ENCODE measurements around the gene HDGF. TPM values are rescaled to one million over a fixed set of nuclear protein-coding genes. Genes with fewer than 3 reads are reported as not detected.

The HDGF gene
- total RNA-seq, 4 donors from 2014 or later, result 180 to 278 (median 236) TPM

DNA sequence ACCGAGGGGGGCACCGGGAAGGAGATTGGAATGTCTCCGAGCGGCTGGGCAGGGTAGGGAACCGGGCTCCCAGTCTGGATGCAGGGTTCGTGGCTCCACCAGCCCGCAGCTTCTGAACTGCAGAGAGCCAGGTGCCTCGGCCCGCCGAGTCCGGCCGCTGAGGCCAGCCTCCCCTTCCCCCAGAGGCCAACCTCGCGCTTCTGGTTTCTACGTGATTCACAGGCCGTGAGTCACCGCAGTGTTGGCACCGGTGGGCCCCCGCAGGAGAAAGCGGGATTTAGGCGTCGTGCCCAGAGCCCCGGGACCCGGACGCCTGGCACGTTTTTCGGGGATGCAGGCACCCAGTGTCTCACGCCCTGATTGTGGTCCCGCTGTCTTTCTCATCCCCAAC, 46.5 kb downstream of the HDGF start:
- Histone ChIP-seq H3K4me1 (peaks cover 62 to 95% (median 64%) of the 10 kb centered on the region in 3 donors), H3K4me3 (peak overlapping the region; percentile 37 to 67 (median 54)), H3K27ac (peak overlapping the region; percentile 53 to 84 (median 79)), H3K27me3 (peaks cover 0 to 53% (median 0%) of the 10 kb centered on the region in 4 donors), H3K9me3 (no peaks in the 10 kb centered on the region), H3K36me3 (peaks cover 0 to 15% (median 3%) of the 10 kb centered on the region in 3 donors)
- no peak for DNase-seq
- WGBS, 2 donors, result 3% methylated on average over 5 to 18 of the region's 29 CpGs
- no peak for TF ChIP-seq POLR2A (IDR thresholded peaks at IDR 0.05)
- TF ChIP-seq, protein P1, sequence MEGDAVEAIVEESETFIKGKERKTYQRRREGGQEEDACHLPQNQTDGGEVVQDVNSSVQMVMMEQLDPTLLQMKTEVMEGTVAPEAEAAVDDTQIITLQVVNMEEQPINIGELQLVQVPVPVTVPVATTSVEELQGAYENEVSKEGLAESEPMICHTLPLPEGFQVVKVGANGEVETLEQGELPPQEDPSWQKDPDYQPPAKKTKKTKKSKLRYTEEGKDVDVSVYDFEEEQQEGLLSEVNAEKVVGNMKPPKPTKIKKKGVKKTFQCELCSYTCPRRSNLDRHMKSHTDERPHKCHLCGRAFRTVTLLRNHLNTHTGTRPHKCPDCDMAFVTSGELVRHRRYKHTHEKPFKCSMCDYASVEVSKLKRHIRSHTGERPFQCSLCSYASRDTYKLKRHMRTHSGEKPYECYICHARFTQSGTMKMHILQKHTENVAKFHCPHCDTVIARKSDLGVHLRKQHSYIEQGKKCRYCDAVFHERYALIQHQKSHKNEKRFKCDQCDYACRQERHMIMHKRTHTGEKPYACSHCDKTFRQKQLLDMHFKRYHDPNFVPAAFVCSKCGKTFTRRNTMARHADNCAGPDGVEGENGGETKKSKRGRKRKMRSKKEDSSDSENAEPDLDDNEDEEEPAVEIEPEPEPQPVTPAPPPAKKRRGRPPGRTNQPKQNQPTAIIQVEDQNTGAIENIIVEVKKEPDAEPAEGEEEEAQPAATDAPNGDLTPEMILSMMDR (IDR thresholded peaks at IDR 0.05), result peak in 1 of 6 experiments; percentile 4
- intact Hi-C loops (cut with DNase I), result no loop called here

DNA sequence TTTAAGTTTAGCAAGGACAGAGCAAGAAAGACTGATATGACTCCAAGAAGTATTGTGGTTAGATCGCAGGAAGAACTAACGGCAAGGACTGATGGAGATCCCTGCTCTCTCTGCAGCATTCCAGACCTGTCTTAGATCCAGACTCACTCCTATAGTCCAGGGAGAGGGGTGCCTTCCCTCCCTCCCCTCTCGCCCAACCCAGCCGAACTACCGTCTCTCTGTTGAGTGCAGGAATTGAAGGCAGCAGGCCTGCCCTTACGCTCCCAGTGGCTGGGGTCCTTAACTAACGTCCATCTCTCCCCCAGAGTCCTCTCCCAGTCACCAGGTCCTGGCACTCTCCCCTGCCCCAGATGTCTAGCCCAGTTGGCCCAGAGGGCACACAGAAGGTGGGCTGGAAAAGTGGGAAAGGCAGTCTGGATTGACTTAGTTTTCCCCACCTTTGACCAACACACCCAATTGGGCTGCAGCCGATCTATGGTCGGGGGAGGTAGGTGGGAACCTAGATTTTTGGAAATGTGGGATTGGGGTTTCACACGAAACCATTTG, 47.2 kb downstream of the HDGF start:
- Histone ChIP-seq H3K4me3 (peak overlapping the region; percentile 37 to 67 (median 54)), H3K9me3 (no peaks in the 10 kb centered on the region), H3K27me3 (peaks cover 0 to 53% (median 0%) of the 10 kb centered on the region in 4 donors), H3K27ac (peak overlapping the region; percentile 17 to 84 (median 64)), H3K4me1 (peaks cover 55 to 88% (median 57%) of the 10 kb centered on the region in 3 donors), H3K36me3 (peaks cover 0 to 22% (median 7%) of the 10 kb centered on the region in 3 donors)
- no peak for DNase-seq
- 23 to 31% methylated on average over 5 to 7 of the region's 10 CpGs for WGBS, 2 donors
- intact Hi-C loops (cut with DNase I), result no loop called here
- no peak for TF ChIP-seq POLR2A (IDR thresholded peaks at IDR 0.05)

DNA sequence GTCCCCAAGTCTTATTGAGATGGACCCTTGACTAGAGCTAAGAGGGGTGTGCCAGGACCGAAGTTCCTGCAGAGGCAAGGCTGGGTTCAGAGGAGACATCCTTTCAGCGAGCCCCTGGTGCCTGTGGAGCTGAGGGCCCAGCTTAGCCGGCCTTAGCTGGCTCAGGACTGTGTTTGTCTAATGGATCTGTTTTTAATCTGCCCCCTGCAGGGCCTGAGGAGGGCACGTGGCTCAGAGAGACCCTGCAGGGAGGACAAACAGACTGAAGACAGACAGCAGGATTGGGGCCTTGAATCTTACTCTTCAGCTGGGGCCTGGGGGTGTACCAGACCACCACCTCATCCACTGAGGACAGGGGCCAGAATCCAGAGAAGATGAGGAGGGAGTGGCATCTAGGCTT, 47.7 kb downstream of the HDGF start:
- H3K4me1 ChIP-seq, result peaks cover 50 to 83% (median 52%) of the 10 kb centered on the region in 3 donors

DNA sequence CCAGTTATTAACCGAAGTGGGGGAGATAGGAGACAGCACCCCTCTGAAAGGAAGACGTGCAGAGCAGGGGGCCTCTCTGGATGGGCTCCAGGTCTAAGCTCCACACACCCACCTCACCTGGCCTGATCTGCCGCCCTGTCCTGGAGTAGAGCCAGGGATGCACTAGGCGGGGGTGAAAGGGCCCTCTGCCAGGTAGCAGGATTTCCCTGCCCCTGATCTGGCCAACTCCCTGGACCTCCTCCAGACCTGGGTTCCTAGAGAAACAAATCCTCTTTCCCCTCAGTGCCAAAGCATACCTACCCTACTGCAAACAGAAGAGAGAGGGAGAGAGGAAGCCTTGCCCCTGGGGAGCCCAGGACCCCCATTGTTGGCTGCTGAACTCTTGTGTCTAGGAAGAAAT, 48.1 kb downstream of the HDGF start:
- peaks cover 46 to 79% (median 48%) of the 10 kb centered on the region in 3 donors for H3K4me1 ChIP-seq
- H3K9me3 ChIP-seq, result no peaks in the 10 kb centered on the region
- H3K27me3 ChIP-seq, result peaks cover 0 to 53% (median 0%) of the 10 kb centered on the region in 4 donors
- no peak for DNase-seq
- intact Hi-C loops (cut with DNase I), result no loop called here
- TF ChIP-seq, protein P1 (IDR thresholded peaks at IDR 0.05), result no peak
- TF ChIP-seq POLR2A (IDR thresholded peaks at IDR 0.05), result no peak
- peak overlapping the region; percentile 37 to 67 (median 54) for H3K4me3 ChIP-seq
- WGBS, 2 donors, result 50% methylated on average over 2 of the region's 4 CpGs; no CpG with 5 or more reads in 1 of the 2 donors
- H3K27ac ChIP-seq, result peak overlapping the region in 3 of 4 donors; percentile 53 to 84 (median 76)
- peaks cover 0 to 31% (median 7%) of the 10 kb centered on the region in 3 donors for H3K36me3 ChIP-seq

More for the DNA sequence above, 47.7 kb downstream of the HDGF start:
- intact Hi-C loops (cut with DNase I), result no loop called here
- peaks cover 0 to 27% (median 7%) of the 10 kb centered on the region in 3 donors for H3K36me3 ChIP-seq
- peak overlapping the region; percentile 37 to 67 (median 54) for H3K4me3 ChIP-seq
- peak overlapping the region in 3 of 4 donors; percentile 53 to 84 (median 76) for H3K27ac ChIP-seq
- H3K27me3 ChIP-seq, result peaks cover 0 to 53% (median 0%) of the 10 kb centered on the region in 4 donors
- TF ChIP-seq, protein P1 (IDR thresholded peaks at IDR 0.05), result no peak
- no peak for TF ChIP-seq POLR2A (IDR thresholded peaks at IDR 0.05)
- no peaks in the 10 kb centered on the region for H3K9me3 ChIP-seq
- DNase-seq, result no peak
- WGBS, 2 donors, result 29 to 53% methylated on average over 1 to 2 of the region's 4 CpGs

DNA sequence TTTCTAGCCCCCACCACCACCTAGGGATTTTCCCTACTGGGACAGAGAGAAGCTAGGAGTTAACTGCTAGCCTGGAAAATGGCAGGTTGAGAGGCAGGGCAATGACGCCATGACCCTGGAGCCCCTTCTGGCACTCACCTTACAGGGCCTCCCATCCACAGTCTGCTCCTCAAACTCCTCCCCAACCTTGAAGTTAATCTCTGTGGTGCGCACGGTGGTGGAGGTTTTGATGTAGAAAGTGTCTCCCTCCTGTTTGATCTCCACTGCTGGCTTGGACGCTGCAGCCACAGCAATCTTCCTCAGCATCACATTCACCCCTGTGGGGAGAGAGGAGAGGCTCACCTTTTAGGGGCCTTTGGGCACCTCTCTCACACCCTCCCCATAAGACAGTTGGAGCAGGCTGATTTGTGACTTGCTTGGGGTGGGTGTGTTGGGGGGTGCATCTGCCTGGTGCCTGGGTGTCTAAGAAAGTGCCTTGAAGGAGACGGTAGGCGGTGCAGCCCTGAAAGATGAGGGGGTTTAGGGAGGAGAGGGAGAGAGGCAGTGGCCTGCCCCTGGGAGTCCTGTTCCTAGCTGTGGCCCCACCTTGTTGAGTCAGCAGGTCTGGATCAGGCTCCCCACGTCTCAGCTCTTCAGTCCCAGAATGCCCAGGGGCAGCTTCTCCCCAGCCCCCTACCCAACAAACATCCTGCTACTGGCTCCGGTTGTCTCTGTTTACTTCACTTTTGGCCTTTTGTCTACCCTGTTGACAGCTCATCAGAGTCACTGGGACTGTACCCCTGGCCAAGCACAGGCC, 50.5 kb downstream of the HDGF start:
- no peak for DNase-seq
- H3K27ac ChIP-seq, result peak overlapping the region in 2 of 4 donors; percentile 30 to 55

More for the DNA sequence above, 50.5 kb downstream of the HDGF start:
- Histone ChIP-seq H3K9me3 (no peaks in the 10 kb centered on the region), H3K36me3 (peaks cover 0 to 36% (median 7%) of the 10 kb centered on the region in 3 donors), H3K4me3 (no peak overlapping the region), H3K4me1 (peaks cover 22 to 67% (median 26%) of the 10 kb centered on the region in 3 donors), H3K27me3 (peaks cover 0 to 62% (median 0%) of the 10 kb centered on the region in 4 donors)
- TF ChIP-seq, protein P1 (IDR thresholded peaks at IDR 0.05), result no peak
- no peak for TF ChIP-seq POLR2A (IDR thresholded peaks at IDR 0.05)
- WGBS, 2 donors, result 77 to 79% methylated on average over 7 to 8 of the region's 8 CpGs
- intact Hi-C loops (cut with DNase I), result no loop called here
